GM23338 (cell line): ENCODE measurements around the gene TMEM218. TPM values are rescaled to one million over a fixed set of nuclear protein-coding genes. Genes with fewer than 3 reads are reported as not detected.

Experiments
- ATAC-seq: fragments of 200-7000 bp; cut with Tn5 transposase; 3 replicates; pipeline ENCODE4 v1.9.1; 2020
- DNase-seq: peaks from one replicate; pipeline ENCODE4 v3.0.0-alpha.2; 2015; ENCODE audit warnings: low spot score
- H2AFZ ChIP-seq: fragments of 200-600 bp; sonication (generic); 2 replicates; pipeline ENCODE4 v1.8.0; 2016; ENCODE audit warnings: antibody characterized with exemption, mild to moderate bottlenecking, moderate library complexity
- H3F3A ChIP-seq: fragments of 200-600 bp; sonication (generic); replicated peaks from 2 replicates; pipeline ENCODE4 v1.8.0; 2017; ENCODE audit warnings: antibody characterized with exemption, mixed run types, low read depth
- H3K27ac ChIP-seq: fragments of 200-600 bp; sonication (generic); 2 replicates; pipeline ENCODE4 v1.6.1; 2016; ENCODE audit warnings: low read depth
- H3K27me3 ChIP-seq: fragments of 200-600 bp; sonication (generic); 2 replicates; pipeline ENCODE4 v1.8.0; 2016; ENCODE audit warnings: mild to moderate bottlenecking, mixed run types, moderate library complexity; ENCODE audit not compliant: insufficient read depth
- H3K36me3 ChIP-seq: fragments of 200-600 bp; sonication (generic); 2 replicates; pipeline ENCODE4 v1.8.0; 2016; ENCODE audit warnings: mild to moderate bottlenecking; ENCODE audit not compliant: insufficient read depth
- H3K4me1 ChIP-seq: fragments of 200-600 bp; sonication (generic); 2 replicates; pipeline ENCODE4 v1.8.0; 2016; ENCODE audit warnings: mild to moderate bottlenecking, moderate library complexity; ENCODE audit not compliant: insufficient read depth
- H3K4me2 ChIP-seq: fragments of 200-600 bp; sonication (generic); 2 replicates; pipeline ENCODE4 v1.7.1; 2017; ENCODE audit warnings: mixed run types
- H3K4me3 ChIP-seq: fragments of 200-600 bp; sonication (generic); 2 replicates; pipeline ENCODE4 v1.6.1; 2016; ENCODE audit warnings: mixed run types
- H3K79me2 ChIP-seq: fragments of 200-600 bp; sonication (generic); replicated peaks from 2 replicates; pipeline ENCODE4 v1.8.0; 2017; ENCODE audit warnings: mild to moderate bottlenecking; ENCODE audit not compliant: insufficient read depth
- H3K9me2 ChIP-seq: fragments of 200-600 bp; sonication (generic); 2 replicates; pipeline ENCODE4 v1.8.0; 2017; ENCODE audit not compliant: insufficient read depth
- H4K20me1 ChIP-seq: fragments of 200-600 bp; sonication (generic); replicated peaks from 2 replicates; pipeline ENCODE4 v1.8.0; 2017; ENCODE audit warnings: mild to moderate bottlenecking; ENCODE audit not compliant: insufficient read depth
- H3K27ac Mint-ChIP-seq: 2 replicates; pipeline ENCODE4 v1.8.0; 2020; ENCODE audit warnings: inconsistent platforms, mild to moderate bottlenecking, moderate library complexity, mixed read lengths
- H3K27me3 Mint-ChIP-seq: 3 replicates; pipeline ENCODE4 v1.8.0; 2022; ENCODE audit warnings: low read depth, mild to moderate bottlenecking, moderate library complexity, mixed read lengths, inconsistent platforms; ENCODE audit not compliant: insufficient read depth, poor library complexity
- H3K36me3 Mint-ChIP-seq: 3 replicates; pipeline ENCODE4 v1.8.0; 2021; ENCODE audit warnings: low read depth, mild to moderate bottlenecking, inconsistent platforms, moderate library complexity, mixed read lengths
- H3K4me1 Mint-ChIP-seq: 3 replicates; pipeline ENCODE4 v1.8.0; 2020; ENCODE audit warnings: mild to moderate bottlenecking, inconsistent platforms, mixed read lengths
- H3K4me3 Mint-ChIP-seq: 3 replicates; pipeline ENCODE4 v1.8.0; 2021; ENCODE audit warnings: moderate library complexity, mild to moderate bottlenecking, inconsistent platforms, mixed read lengths
- H3K9me3 Mint-ChIP-seq: 3 replicates; pipeline ENCODE4 v1.8.0; 2020; ENCODE audit warnings: moderate library complexity, mild to moderate bottlenecking, inconsistent platforms, mixed read lengths
- EZH2phosphoT487 ChIP-seq: fragments of 200-600 bp; sonication (generic); IDR thresholded peaks from one replicate; pipeline ENCODE4 v1.8.1; 2018; ENCODE audit warnings: antibody characterized with exemption; ENCODE audit not compliant: unreplicated experiment
- JUNB ChIP-seq: IDR thresholded peaks from one replicate; pipeline ENCODE4 v1.6.1; 2016; ENCODE audit warnings: antibody characterized with exemption; ENCODE audit not compliant: unreplicated experiment
- NANOG ChIP-seq: IDR thresholded peaks from 2 replicates; pipeline ENCODE4 v1.6.1; 2016; ENCODE audit warnings: antibody characterized with exemption, borderline replicate concordance
- STAT1 ChIP-seq: IDR thresholded peaks from one replicate; pipeline ENCODE4 v1.6.1; 2016; ENCODE audit warnings: antibody characterized with exemption; ENCODE audit not compliant: unreplicated experiment
- polyA plus RNA-seq: library from polyadenylated mRNA; unstranded; fragments of >200 nt; fragmentation: Nextera tagmentation; extraction: Ambion mirVana; gene quantifications from 2 replicates; pipeline ENCODE4 v1.2.1, GENCODE V29; 2016
- total RNA-seq: library from RNA; depleted of rRNA; stranded (reverse); fragments of >200 nt; shearing (Covaris generic); gene quantifications from 2 replicates; pipeline ENCODE4 v1.2.3, GENCODE V29; 2014
- TF ChIP-seq, protein P1 (sequence below): fragments of 250-450 bp; sonication (Bioruptor Pico); IDR thresholded peaks from 2 replicates; pipeline ENCODE4 v1.5.0; 2020; ENCODE audit warnings: mild to moderate bottlenecking, moderate library complexity
- TF ChIP-seq, protein P2 (sequence below): IDR thresholded peaks from 2 replicates; pipeline ENCODE4 v1.6.1; 2016; ENCODE audit warnings: antibody characterized with exemption
- TF ChIP-seq, protein P3 (sequence below), 2 experiments: fragments of 200-600 bp in 1 of 2; sonication (generic) in 1 of 2; conservative IDR thresholded peaks; 2 replicates each; pipeline versions ENCODE4 v1.5.1 to v1.6.1; 2016 to 2017; ENCODE audit warnings: antibody characterized with exemption in 2 of 2, low read depth in 2 of 2, mild to moderate bottlenecking in 2 of 2, moderate library complexity in 1 of 2

Gene TMEM218
- total and polyA plus RNA-seq, 2 experiments from 2014 or later, result 23.7 to 24.2 TPM

DNA sequence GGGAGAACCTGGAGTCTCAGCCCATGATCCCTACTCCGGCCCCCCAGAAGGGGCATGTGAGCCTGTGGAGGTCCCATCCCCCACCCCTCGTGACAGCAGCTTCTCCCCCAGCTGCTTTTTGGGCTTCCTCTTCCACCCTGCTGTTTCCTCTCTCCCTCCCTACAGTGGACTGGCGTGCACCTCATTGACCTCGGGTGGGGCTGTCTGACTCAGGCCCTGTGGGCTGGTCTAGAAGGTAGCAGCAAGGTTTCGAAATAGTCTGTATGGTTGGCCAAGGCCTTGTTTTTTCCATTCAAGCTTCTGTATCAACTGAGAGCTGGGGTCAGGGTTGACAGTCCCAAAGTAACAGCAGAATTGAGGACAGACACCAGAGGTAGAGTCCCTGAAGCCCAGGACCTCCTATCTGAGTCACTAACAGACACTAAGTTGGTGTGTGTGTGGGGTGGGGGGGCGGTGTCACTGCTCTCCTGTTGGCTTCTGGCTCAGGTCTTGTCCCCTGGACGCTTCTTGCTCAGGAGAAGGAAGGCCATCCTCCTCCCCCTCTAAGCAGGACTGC lies 40.6 kb downstream of the TMEM218 start (continued):
- TF ChIP-seq, protein P1, sequence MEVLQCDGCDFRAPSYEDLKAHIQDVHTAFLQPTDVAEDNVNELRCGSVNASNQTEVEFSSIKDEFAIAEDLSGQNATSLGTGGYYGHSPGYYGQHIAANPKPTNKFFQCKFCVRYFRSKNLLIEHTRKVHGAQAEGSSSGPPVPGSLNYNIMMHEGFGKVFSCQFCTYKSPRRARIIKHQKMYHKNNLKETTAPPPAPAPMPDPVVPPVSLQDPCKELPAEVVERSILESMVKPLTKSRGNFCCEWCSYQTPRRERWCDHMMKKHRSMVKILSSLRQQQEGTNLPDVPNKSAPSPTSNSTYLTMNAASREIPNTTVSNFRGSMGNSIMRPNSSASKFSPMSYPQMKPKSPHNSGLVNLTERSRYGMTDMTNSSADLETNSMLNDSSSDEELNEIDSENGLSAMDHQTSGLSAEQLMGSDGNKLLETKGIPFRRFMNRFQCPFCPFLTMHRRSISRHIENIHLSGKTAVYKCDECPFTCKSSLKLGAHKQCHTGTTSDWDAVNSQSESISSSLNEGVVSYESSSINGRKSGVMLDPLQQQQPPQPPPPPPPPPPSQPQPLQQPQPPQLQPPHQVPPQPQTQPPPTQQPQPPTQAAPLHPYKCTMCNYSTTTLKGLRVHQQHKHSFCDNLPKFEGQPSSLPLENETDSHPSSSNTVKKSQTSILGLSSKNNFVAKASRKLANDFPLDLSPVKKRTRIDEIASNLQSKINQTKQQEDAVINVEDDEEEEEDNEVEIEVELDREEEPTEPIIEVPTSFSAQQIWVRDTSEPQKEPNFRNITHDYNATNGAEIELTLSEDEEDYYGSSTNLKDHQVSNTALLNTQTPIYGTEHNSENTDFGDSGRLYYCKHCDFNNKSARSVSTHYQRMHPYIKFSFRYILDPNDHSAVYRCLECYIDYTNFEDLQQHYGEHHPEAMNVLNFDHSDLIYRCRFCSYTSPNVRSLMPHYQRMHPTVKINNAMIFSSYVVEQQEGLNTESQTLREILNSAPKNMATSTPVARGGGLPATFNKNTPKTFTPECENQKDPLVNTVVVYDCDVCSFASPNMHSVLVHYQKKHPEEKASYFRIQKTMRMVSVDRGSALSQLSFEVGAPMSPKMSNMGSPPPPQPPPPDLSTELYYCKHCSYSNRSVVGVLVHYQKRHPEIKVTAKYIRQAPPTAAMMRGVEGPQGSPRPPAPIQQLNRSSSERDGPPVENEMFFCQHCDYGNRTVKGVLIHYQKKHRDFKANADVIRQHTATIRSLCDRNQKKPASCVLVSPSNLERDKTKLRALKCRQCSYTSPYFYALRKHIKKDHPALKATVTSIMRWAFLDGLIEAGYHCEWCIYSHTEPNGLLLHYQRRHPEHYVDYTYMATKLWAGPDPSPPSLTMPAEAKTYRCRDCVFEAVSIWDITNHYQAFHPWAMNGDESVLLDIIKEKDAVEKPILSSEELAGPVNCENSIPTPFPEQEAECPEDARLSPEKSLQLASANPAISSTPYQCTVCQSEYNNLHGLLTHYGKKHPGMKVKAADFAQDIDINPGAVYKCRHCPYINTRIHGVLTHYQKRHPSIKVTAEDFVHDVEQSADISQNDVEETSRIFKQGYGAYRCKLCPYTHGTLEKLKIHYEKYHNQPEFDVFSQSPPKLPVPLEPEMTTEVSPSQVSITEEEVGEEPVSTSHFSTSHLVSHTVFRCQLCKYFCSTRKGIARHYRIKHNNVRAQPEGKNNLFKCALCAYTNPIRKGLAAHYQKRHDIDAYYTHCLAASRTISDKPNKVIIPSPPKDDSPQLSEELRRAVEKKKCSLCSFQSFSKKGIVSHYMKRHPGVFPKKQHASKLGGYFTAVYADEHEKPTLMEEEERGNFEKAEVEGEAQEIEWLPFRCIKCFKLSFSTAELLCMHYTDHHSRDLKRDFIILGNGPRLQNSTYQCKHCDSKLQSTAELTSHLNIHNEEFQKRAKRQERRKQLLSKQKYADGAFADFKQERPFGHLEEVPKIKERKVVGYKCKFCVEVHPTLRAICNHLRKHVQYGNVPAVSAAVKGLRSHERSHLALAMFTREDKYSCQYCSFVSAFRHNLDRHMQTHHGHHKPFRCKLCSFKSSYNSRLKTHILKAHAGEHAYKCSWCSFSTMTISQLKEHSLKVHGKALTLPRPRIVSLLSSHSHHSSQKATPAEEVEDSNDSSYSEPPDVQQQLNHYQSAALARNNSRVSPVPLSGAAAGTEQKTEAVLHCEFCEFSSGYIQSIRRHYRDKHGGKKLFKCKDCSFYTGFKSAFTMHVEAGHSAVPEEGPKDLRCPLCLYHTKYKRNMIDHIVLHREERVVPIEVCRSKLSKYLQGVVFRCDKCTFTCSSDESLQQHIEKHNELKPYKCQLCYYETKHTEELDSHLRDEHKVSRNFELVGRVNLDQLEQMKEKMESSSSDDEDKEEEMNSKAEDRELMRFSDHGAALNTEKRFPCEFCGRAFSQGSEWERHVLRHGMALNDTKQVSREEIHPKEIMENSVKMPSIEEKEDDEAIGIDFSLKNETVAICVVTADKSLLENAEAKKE (CRISPR knock-in tag), result no peak
- TF ChIP-seq STAT1 (no peak), EZH2phosphoT487 (no peak)
- TF ChIP-seq, protein P2, sequence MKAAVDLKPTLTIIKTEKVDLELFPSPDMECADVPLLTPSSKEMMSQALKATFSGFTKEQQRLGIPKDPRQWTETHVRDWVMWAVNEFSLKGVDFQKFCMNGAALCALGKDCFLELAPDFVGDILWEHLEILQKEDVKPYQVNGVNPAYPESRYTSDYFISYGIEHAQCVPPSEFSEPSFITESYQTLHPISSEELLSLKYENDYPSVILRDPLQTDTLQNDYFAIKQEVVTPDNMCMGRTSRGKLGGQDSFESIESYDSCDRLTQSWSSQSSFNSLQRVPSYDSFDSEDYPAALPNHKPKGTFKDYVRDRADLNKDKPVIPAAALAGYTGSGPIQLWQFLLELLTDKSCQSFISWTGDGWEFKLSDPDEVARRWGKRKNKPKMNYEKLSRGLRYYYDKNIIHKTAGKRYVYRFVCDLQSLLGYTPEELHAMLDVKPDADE, result no peak

DNA sequence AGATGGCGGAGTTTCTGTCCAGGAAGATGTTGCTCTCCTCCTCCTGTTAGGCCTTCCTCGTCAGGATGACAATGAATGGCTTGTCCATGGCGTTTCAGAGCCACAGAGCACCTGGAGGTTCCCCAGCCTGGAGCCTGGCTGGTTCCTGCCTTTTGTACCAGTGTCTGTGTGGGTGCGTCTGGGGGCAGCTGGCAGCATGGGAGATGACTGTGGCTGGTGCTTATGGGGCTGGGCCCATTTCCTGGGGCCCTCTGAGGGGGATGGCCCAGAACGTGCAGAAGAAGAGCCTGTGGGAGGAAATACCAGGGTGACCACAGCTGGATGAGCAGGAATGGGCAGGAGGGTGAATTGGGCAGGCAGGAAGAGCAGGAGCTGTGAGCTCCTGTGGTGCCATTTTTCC lies 41.6 kb downstream of the TMEM218 start:
- no peaks in the 10 kb centered on the region for H3K9me3 Mint-ChIP-seq
- H3K4me1 ChIP-seq, result no peaks in the 10 kb centered on the region
- H3K27ac Mint-ChIP-seq, result no peak overlapping the region
- no peak overlapping the region for H3K4me2 ChIP-seq
- no peaks in the 10 kb centered on the region for H4K20me1 ChIP-seq
- no peaks in the 10 kb centered on the region for H3K36me3 ChIP-seq
- H3K4me3 ChIP-seq, result no peak overlapping the region
- no peak overlapping the region for H3K4me3 Mint-ChIP-seq
- DNase-seq (no peak), ATAC-seq (no peak)
- no peak overlapping the region for H3K27ac ChIP-seq
- peaks cover 17% of the 10 kb centered on the region for H3K27me3 ChIP-seq
- H3K79me2 ChIP-seq, result no peaks in the 10 kb centered on the region
- H3K9me2 ChIP-seq, result no peaks in the 10 kb centered on the region
- no peaks in the 10 kb centered on the region for H3K36me3 Mint-ChIP-seq
- H3K4me1 Mint-ChIP-seq, result peaks cover 19% of the 10 kb centered on the region
- TF ChIP-seq JUNB (no peak), NANOG (no peak)
- TF ChIP-seq, protein P3, sequence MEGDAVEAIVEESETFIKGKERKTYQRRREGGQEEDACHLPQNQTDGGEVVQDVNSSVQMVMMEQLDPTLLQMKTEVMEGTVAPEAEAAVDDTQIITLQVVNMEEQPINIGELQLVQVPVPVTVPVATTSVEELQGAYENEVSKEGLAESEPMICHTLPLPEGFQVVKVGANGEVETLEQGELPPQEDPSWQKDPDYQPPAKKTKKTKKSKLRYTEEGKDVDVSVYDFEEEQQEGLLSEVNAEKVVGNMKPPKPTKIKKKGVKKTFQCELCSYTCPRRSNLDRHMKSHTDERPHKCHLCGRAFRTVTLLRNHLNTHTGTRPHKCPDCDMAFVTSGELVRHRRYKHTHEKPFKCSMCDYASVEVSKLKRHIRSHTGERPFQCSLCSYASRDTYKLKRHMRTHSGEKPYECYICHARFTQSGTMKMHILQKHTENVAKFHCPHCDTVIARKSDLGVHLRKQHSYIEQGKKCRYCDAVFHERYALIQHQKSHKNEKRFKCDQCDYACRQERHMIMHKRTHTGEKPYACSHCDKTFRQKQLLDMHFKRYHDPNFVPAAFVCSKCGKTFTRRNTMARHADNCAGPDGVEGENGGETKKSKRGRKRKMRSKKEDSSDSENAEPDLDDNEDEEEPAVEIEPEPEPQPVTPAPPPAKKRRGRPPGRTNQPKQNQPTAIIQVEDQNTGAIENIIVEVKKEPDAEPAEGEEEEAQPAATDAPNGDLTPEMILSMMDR (conservative IDR thresholded peaks at IDR 0.05; ENCODE audit: low read depth in 2 of 2), result no peak
- no peaks in the 10 kb centered on the region for H3F3A ChIP-seq
- H3K27me3 Mint-ChIP-seq, result peaks cover 3% of the 10 kb centered on the region
- no peak overlapping the region for H2AFZ ChIP-seq
